Erythroblast (primary cell): ENCODE data around the gene EDARADD.

Source experiments
- GATA1 ChIP-seq: IDR thresholded peaks from 2 replicates; pipeline ENCODE4 v1.6.1; 2011; ENCODE audit warnings: low read depth, mild to moderate bottlenecking, control low read depth, low read length, moderate library complexity
- POLR2A ChIP-seq: IDR thresholded peaks from 2 replicates; pipeline ENCODE4 v1.6.1; 2011; ENCODE audit warnings: mild to moderate bottlenecking, low read length

GRCh38 chr1:236350308-236350707, 43.8 kb upstream of the EDARADD start:
- TF ChIP-seq POLR2A (no peak), GATA1 (no peak)
